K562 (cell line): ENCODE results near the gene CMTR2. TPM values are rescaled to one million over a fixed set of nuclear protein-coding genes. Genes with fewer than 3 reads are reported as not detected.

Experiments
- polyA plus RNA-seq, 8 experiments: library from polyadenylated mRNA; depleted of rRNA in 4 of 8; stranded (reverse) in 5 of 8; unstranded in 3 of 8; fragments of >200 nt; fragmentation: Nextera tagmentation in 2 of 8; fragmentation: Illumina TruSeq in 1 of 8; extraction: Ambion mirVana in 2 of 8; extraction: Trizol in 1 of 8; gene quantifications; 2 replicates each; pipeline versions ENCODE4 v1.2.1 to v1.2.3, GENCODE V29; 2011 to 2014; ENCODE audit warnings: inconsistent platforms in 1 of 8, missing spikeins in 1 of 8
- total RNA-seq, 7 experiments: library from RNA; depleted of rRNA in 6 of 7; stranded (reverse); fragments of >200 nt in 6 of 7; fragmentation: Illumina TruSeq in 2 of 7; extraction: Trizol in 2 of 7; gene quantifications; 2 replicates each; pipeline versions ENCODE4 v1.2.1 to v1.2.3, GENCODE V29; 2011 to 2021; ENCODE audit warnings: low replicate concordance in 1 of 7

The CMTR2 gene
- total and polyA plus RNA-seq, 9 of the 15 experiments (the other 6 are each of a cell fraction or from before 2014, with no cell fraction given) = 4.6 to 24.8 (median 12.7) TPM

Other genes starting within 250 kb of the CMTR2 start
- 0.09 TPM in 1 of 2 replicates, not detected in the other for gene HYDIN, start 58.7 kb downstream of the CMTR2 start, total RNA-seq (2014; rRNA removed)
- gene HYDIN, start 58.7 kb downstream of the CMTR2 start, total RNA-seq (2014; rRNA removed; fragmentation: Illumina TruSeq; extraction: Trizol) = 0.13 and 0.25 TPM in 2 replicates
- 0.11 and 0.38 TPM in 2 replicates for gene HYDIN, start 58.7 kb downstream of the CMTR2 start, total RNA-seq (2015; rRNA removed; fragmentation: Illumina TruSeq; extraction: Trizol)
- gene HYDIN, start 58.7 kb downstream of the CMTR2 start, total RNA-seq (2021) = 0.11 and 0.29 TPM in 2 replicates
- gene HYDIN, start 58.7 kb downstream of the CMTR2 start, polyA plus RNA-seq (2011; rRNA removed) = 0.43 TPM in 1 of 2 replicates, not detected in the other
- 0.10 and 0.16 TPM in 2 replicates for gene HYDIN, start 58.7 kb downstream of the CMTR2 start, polyA plus RNA-seq (2014; fragmentation: Illumina TruSeq; extraction: Trizol)
- under 1 TPM; 0.08 to 0.27 TPM for gene HYDIN, start 58.7 kb downstream of the CMTR2 start, polyA plus RNA-seq (2014; fragmentation: Nextera tagmentation; extraction: Ambion mirVana)
- 0.07 TPM in 1 of 2 replicates, not detected in the other for gene HYDIN, start 58.7 kb downstream of the CMTR2 start, polyA plus RNA-seq (2014; rRNA removed)
- not detected in 2 replicates for gene CALB2, start 69.3 kb upstream of the CMTR2 start, total RNA-seq (2014; rRNA removed)
- gene CALB2, start 69.3 kb upstream of the CMTR2 start, total RNA-seq (2014; rRNA removed; fragmentation: Illumina TruSeq; extraction: Trizol) = not detected in 2 replicates
- gene CALB2, start 69.3 kb upstream of the CMTR2 start, total RNA-seq (2015; rRNA removed; fragmentation: Illumina TruSeq; extraction: Trizol) = not detected in 2 replicates
- 0.20 TPM in 1 of 2 replicates, not detected in the other for gene CALB2, start 69.3 kb upstream of the CMTR2 start, total RNA-seq (2021)
- gene CALB2, start 69.3 kb upstream of the CMTR2 start, polyA plus RNA-seq (2011; rRNA removed) = not detected in 2 replicates
- gene CALB2, start 69.3 kb upstream of the CMTR2 start, polyA plus RNA-seq (2014; fragmentation: Illumina TruSeq; extraction: Trizol) = not detected in 2 replicates
- gene CALB2, start 69.3 kb upstream of the CMTR2 start, polyA plus RNA-seq (2014; fragmentation: Nextera tagmentation; extraction: Ambion mirVana) = not detected
- gene CALB2, start 69.3 kb upstream of the CMTR2 start, polyA plus RNA-seq (2014; rRNA removed) = not detected in 2 replicates
- gene TLE7, start 152.7 kb upstream of the CMTR2 start, total RNA-seq (2014; rRNA removed) = not detected in 2 replicates
- gene TLE7, start 152.7 kb upstream of the CMTR2 start, total RNA-seq (2014; rRNA removed; fragmentation: Illumina TruSeq; extraction: Trizol) = not detected in 2 replicates
- gene TLE7, start 152.7 kb upstream of the CMTR2 start, total RNA-seq (2015; rRNA removed; fragmentation: Illumina TruSeq; extraction: Trizol) = not detected in 2 replicates
- not detected in 2 replicates for gene TLE7, start 152.7 kb upstream of the CMTR2 start, total RNA-seq (2021)
- gene TLE7, start 152.7 kb upstream of the CMTR2 start, polyA plus RNA-seq (2011; rRNA removed) = not detected in 2 replicates
- not detected in 2 replicates for gene TLE7, start 152.7 kb upstream of the CMTR2 start, polyA plus RNA-seq (2014; fragmentation: Illumina TruSeq; extraction: Trizol)
- not detected for gene TLE7, start 152.7 kb upstream of the CMTR2 start, polyA plus RNA-seq (2014; fragmentation: Nextera tagmentation; extraction: Ambion mirVana)
- gene TLE7, start 152.7 kb upstream of the CMTR2 start, polyA plus RNA-seq (2014; rRNA removed) = not detected in 2 replicates
- gene ZNF23, start 172.8 kb upstream of the CMTR2 start, total RNA-seq (2014; rRNA removed) = 7.0 and 7.4 TPM in 2 replicates
- 13.4 and 14.6 TPM in 2 replicates for gene ZNF23, start 172.8 kb upstream of the CMTR2 start, total RNA-seq (2014; rRNA removed; fragmentation: Illumina TruSeq; extraction: Trizol)
- 11.2 and 11.9 TPM in 2 replicates for gene ZNF23, start 172.8 kb upstream of the CMTR2 start, total RNA-seq (2015; rRNA removed; fragmentation: Illumina TruSeq; extraction: Trizol)
- gene ZNF23, start 172.8 kb upstream of the CMTR2 start, total RNA-seq (2021) = 8.6 and 8.7 TPM in 2 replicates
- 12.0 and 12.1 TPM in 2 replicates for gene ZNF23, start 172.8 kb upstream of the CMTR2 start, polyA plus RNA-seq (2011; rRNA removed)
- gene ZNF23, start 172.8 kb upstream of the CMTR2 start, polyA plus RNA-seq (2014; fragmentation: Illumina TruSeq; extraction: Trizol) = 12.3 and 12.5 TPM in 2 replicates
- 1 to 10 TPM; 4.7 to 7.2 TPM for gene ZNF23, start 172.8 kb upstream of the CMTR2 start, polyA plus RNA-seq (2014; fragmentation: Nextera tagmentation; extraction: Ambion mirVana)
- 10.9 and 13.2 TPM in 2 replicates for gene ZNF23, start 172.8 kb upstream of the CMTR2 start, polyA plus RNA-seq (2014; rRNA removed)
- 1.1 and 1.8 TPM in 2 replicates for gene ZNF19, start 199.9 kb upstream of the CMTR2 start, total RNA-seq (2014; rRNA removed)
- 2.6 and 3.2 TPM in 2 replicates for gene ZNF19, start 199.9 kb upstream of the CMTR2 start, total RNA-seq (2014; rRNA removed; fragmentation: Illumina TruSeq; extraction: Trizol)
- gene ZNF19, start 199.9 kb upstream of the CMTR2 start, total RNA-seq (2015; rRNA removed; fragmentation: Illumina TruSeq; extraction: Trizol) = 1.5 and 2.3 TPM in 2 replicates
- 1.6 and 2.0 TPM in 2 replicates for gene ZNF19, start 199.9 kb upstream of the CMTR2 start, total RNA-seq (2021)
- 1.3 and 1.7 TPM in 2 replicates for gene ZNF19, start 199.9 kb upstream of the CMTR2 start, polyA plus RNA-seq (2011; rRNA removed)
- gene ZNF19, start 199.9 kb upstream of the CMTR2 start, polyA plus RNA-seq (2014; fragmentation: Illumina TruSeq; extraction: Trizol) = 1.2 and 2.4 TPM in 2 replicates
- 1 to 10 TPM; 1.8 to 2.8 TPM for gene ZNF19, start 199.9 kb upstream of the CMTR2 start, polyA plus RNA-seq (2014; fragmentation: Nextera tagmentation; extraction: Ambion mirVana)
- gene ZNF19, start 199.9 kb upstream of the CMTR2 start, polyA plus RNA-seq (2014; rRNA removed) = 0.58 and 1.2 TPM in 2 replicates
- gene CHST4, start 237.0 kb upstream of the CMTR2 start, total RNA-seq (2014; rRNA removed) = not detected in 2 replicates
- not detected in 2 replicates for gene CHST4, start 237.0 kb upstream of the CMTR2 start, total RNA-seq (2014; rRNA removed; fragmentation: Illumina TruSeq; extraction: Trizol)
- not detected in 2 replicates for gene CHST4, start 237.0 kb upstream of the CMTR2 start, total RNA-seq (2015; rRNA removed; fragmentation: Illumina TruSeq; extraction: Trizol)
- 0.07 and 0.09 TPM in 2 replicates for gene CHST4, start 237.0 kb upstream of the CMTR2 start, total RNA-seq (2021)
- gene CHST4, start 237.0 kb upstream of the CMTR2 start, polyA plus RNA-seq (2011; rRNA removed) = not detected in 2 replicates
- gene CHST4, start 237.0 kb upstream of the CMTR2 start, polyA plus RNA-seq (2014; fragmentation: Illumina TruSeq; extraction: Trizol) = not detected in 2 replicates
- gene CHST4, start 237.0 kb upstream of the CMTR2 start, polyA plus RNA-seq (2014; fragmentation: Nextera tagmentation; extraction: Ambion mirVana) = not detected
- not detected in 2 replicates for gene CHST4, start 237.0 kb upstream of the CMTR2 start, polyA plus RNA-seq (2014; rRNA removed)